Lower lobe of right lung (tissue), 2 donors: ENCODE data around the gene CMTM4. TPM values are rescaled to one million over a fixed set of nuclear protein-coding genes. Genes with fewer than 3 reads are reported as not detected.
A peak's percentile ranks its signal among the peaks of the same experiment; 100 is the strongest.

Source experiments
- ATAC-seq, 2 donors: fragments of 200-7000 bp; cut with Tn5 transposase; one replicate each; pipeline ENCODE4 v1.9.1; 2020 to 2022; ENCODE audit warnings: mild to moderate bottlenecking in 2 of 2, moderate library complexity in 2 of 2
- DNase-seq: peaks from one replicate; pipeline ENCODE4 v3.0.0-alpha.2; 2020
- H3K27ac ChIP-seq: fragments of 200-600 bp; one replicate; pipeline ENCODE4 v1.8.0; 2022
- H3K27me3 ChIP-seq: fragments of 200-600 bp; one replicate; pipeline ENCODE4 v1.8.0; 2022; ENCODE audit warnings: low read depth
- H3K36me3 ChIP-seq: fragments of 200-600 bp; one replicate; pipeline ENCODE4 v1.8.0; 2022; ENCODE audit warnings: mild to moderate bottlenecking
- H3K4me1 ChIP-seq: fragments of 200-600 bp; one replicate; pipeline ENCODE4 v1.8.0; 2022
- H3K4me3 ChIP-seq: fragments of 200-600 bp; one replicate; pipeline ENCODE4 v1.8.0; 2022; ENCODE audit warnings: mild to moderate bottlenecking
- H3K9me3 ChIP-seq: fragments of 200-600 bp; one replicate; pipeline ENCODE4 v1.8.0; 2022
- intact Hi-C: fragments of 100-400 bp; cut with DNase I; formaldehyde crosslinking; loops from one replicate; pipeline ENCODE4 v1.11.0; 2022
- long read RNA-seq: library from polyadenylated mRNA; unstranded; transcript quantifications from one replicate; pipeline ENCODE4 v2.0.0, GENCODE V29; 2021
- total RNA-seq: library from RNA; stranded (reverse); fragmentation: NEBNext Ultra II Directional; extraction: Animal tissue kit (Norgen Biotek cat#: 25700); gene quantifications from one replicate; pipeline ENCODE4 v1.2.1, GENCODE V29; 2021
- TF ChIP-seq, protein P1 (sequence below): fragments of 200-600 bp; IDR thresholded peaks from one replicate; pipeline ENCODE4 v1.8.0; 2022; ENCODE audit warnings: antibody characterized with exemption, mild to moderate bottlenecking
- donor health status: DM: no; HTN: yes; CAD: no; lungs with severe emphysema.

Gene CMTM4
- 52.5 TPM for total RNA-seq
- long read RNA-seq, full-length matches to known transcripts, result 22 of 36 reads
- long read RNA-seq, partial matches to known transcripts, result 0 of 36 reads
- long read RNA-seq, other reads (novel, unspliced or antisense), result 14 of 36 reads

DNA sequence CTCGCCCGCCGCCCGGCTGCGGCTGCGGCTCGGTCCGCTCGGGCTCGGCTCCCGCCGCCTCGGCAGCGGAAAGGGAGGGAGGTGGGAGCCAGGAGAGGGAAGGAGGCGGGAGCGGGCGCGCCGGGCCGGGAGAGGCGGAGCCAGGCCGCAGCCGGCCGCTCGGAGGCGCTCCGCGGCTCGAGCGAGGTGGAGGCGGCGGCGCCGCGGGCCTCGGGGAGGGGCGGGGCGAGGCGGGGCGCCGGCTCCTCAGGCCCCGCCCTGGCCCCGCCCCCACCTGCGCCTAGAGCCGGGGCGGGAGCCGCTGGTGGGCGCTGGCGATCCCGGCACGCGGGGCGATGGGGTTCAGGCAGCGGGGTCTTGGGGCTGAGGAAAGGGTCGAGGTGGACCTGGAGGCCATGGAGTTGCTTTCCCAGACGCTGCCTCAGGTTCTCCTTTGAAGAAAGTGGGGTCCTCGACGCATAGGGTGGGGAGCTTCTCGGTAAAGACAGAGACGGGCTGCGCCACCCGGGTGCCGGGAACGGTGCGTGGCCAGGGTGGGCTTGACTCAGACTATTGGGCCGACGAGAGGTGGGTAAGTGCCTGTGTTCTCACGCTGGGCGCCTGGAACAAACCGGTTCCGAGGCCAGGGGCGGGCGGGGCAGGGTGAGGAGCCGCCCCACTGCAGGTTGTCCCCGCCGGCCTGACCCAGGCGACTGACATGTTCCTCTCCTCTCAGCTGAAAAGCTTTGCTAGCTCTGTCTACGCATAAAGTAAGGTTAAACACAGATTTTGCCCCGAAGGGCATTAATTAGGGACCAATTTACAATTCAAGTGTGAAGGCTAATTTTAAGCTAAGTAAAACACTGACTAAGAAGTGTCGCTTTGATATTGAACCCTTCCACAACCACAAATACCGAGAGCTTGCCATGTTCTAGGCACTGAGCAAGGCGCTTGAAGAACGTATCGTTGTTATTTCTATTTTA lies at the start of gene CMTM4:
Gene CMTM4, minus strand, starts transcription at position 75 of the 962 bp plus-strand sequence. CDS start 218 bp downstream, outside the sequence.
- Histone ChIP-seq H3K36me3 (no peaks in the 10 kb centered on the region), H3K27ac (peak within 1 kb of the TSS; percentile 89), H3K4me1 (peaks cover 22% of the 10 kb centered on the region), H3K27me3 (no peaks in the 10 kb centered on the region), H3K4me3 (peak within 1 kb of the TSS; percentile 77), H3K9me3 (no peaks in the 10 kb centered on the region)
- intact Hi-C loops, result no loop called here
- peak; percentile 96 to 97 for ATAC-seq
- TF ChIP-seq, protein P1, sequence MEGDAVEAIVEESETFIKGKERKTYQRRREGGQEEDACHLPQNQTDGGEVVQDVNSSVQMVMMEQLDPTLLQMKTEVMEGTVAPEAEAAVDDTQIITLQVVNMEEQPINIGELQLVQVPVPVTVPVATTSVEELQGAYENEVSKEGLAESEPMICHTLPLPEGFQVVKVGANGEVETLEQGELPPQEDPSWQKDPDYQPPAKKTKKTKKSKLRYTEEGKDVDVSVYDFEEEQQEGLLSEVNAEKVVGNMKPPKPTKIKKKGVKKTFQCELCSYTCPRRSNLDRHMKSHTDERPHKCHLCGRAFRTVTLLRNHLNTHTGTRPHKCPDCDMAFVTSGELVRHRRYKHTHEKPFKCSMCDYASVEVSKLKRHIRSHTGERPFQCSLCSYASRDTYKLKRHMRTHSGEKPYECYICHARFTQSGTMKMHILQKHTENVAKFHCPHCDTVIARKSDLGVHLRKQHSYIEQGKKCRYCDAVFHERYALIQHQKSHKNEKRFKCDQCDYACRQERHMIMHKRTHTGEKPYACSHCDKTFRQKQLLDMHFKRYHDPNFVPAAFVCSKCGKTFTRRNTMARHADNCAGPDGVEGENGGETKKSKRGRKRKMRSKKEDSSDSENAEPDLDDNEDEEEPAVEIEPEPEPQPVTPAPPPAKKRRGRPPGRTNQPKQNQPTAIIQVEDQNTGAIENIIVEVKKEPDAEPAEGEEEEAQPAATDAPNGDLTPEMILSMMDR, result peak; percentile 30
- DNase-seq, result peak; percentile 90

GRCh38 chr16:66746048-66746447 lies 49.5 kb upstream of the CMTM4 start:
- intact Hi-C loops, result no loop called here
- TF ChIP-seq, protein P1, result no peak
- Histone ChIP-seq H3K36me3 (peaks cover 80% of the 10 kb centered on the region), H3K27me3 (no peaks in the 10 kb centered on the region), H3K27ac (no peak overlapping the region), H3K4me3 (no peak overlapping the region), H3K9me3 (no peaks in the 10 kb centered on the region), H3K4me1 (peaks cover 72% of the 10 kb centered on the region)
- no peak for ATAC-seq
- DNase-seq, result no peak

- peaks cover 95% of the 10 kb centered on the region for H3K36me3 ChIP-seq
- DNase-seq, result no peak
- H3K27ac ChIP-seq, result peak overlapping the region; percentile 81
- no peaks in the 10 kb centered on the region for H3K9me3 ChIP-seq
- peaks cover 58% of the 10 kb centered on the region for H3K4me1 ChIP-seq
- ATAC-seq, result no peak
- intact Hi-C loops, result no loop called here
- H3K4me3 ChIP-seq, result no peak overlapping the region
- TF ChIP-seq, protein P1, result no peak
- no peaks in the 10 kb centered on the region for H3K27me3 ChIP-seq
Observed at GRCh38 chr16:66741950-66742808, 45.6 kb upstream of the CMTM4 start.

GRCh38 chr16:66741169-66741900 lies 44.8 kb upstream of the CMTM4 start:
- ATAC-seq, result peak; percentile 93 to 96
- H3K27me3 ChIP-seq, result no peaks in the 10 kb centered on the region
- H3K9me3 ChIP-seq, result no peaks in the 10 kb centered on the region
- no peak overlapping the region for H3K4me3 ChIP-seq
- peaks cover 52% of the 10 kb centered on the region for H3K4me1 ChIP-seq
- peaks cover 94% of the 10 kb centered on the region for H3K36me3 ChIP-seq
- intact Hi-C loops, result no loop called here
- TF ChIP-seq, protein P1, result no peak
- DNase-seq, result peak; percentile 84
- peak overlapping the region; percentile 81 for H3K27ac ChIP-seq
